RKO (cell line): ENCODE results near the gene NCEH1.
A peak's percentile ranks its signal among the peaks of the same experiment; 100 is the strongest.
"Not testable (repeated sequence)": the region's sequence is repeated elsewhere in the genome, so short reads cannot be mapped to it uniquely, and the experiment has no call there.

Experiments
- DNase-seq: peaks from one replicate; pipeline ENCODE4 v3.0.0-alpha.2; 2016; ENCODE audit warnings: low spot score

NCEH1 gene, protein sequence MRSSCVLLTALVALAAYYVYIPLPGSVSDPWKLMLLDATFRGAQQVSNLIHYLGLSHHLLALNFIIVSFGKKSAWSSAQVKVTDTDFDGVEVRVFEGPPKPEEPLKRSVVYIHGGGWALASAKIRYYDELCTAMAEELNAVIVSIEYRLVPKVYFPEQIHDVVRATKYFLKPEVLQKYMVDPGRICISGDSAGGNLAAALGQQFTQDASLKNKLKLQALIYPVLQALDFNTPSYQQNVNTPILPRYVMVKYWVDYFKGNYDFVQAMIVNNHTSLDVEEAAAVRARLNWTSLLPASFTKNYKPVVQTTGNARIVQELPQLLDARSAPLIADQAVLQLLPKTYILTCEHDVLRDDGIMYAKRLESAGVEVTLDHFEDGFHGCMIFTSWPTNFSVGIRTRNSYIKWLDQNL

DNA sequence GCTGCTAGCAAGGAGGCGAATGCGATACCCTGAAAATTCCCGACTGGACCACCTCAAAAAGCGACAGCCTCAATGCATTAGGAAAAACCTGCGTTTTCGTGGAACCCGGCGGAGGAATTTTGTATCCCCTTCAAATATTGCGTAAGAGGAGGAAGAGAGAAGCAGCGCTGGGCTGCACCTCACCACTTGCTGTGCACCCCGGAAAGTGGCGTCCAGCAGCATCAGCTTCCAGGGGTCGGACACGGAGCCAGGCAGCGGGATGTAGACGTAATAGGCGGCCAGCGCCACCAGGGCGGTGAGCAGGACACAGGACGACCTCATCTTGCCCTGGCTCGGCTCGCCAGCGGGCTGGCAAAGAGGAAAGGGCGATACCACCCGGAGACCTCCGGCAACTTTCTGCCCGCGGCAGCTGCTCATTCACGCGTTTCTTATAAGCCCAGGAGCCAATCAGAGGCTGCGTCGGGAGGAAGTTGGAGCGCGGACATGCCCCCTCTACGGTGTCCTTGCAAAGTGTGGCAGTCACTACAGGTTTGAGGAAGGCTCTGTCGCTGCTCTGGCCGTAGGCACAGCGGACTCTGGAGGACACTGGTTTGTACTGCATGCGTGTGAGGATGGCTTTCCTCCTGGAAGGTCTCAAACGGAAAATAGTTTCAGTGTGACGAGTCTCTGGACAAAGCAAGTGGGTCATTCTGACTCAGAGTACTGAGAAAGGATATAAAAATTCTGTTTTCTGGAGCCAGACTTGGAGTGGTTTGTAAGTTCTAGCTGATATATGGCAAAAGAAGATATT, at the start of gene NCEH1:
NCEH1 (minus strand) TSS at position 404 of the 790 bp plus-strand sequence; CDS start at position 321, 83 bp downstream.
- peak; percentile 100 for DNase-seq

DNA sequence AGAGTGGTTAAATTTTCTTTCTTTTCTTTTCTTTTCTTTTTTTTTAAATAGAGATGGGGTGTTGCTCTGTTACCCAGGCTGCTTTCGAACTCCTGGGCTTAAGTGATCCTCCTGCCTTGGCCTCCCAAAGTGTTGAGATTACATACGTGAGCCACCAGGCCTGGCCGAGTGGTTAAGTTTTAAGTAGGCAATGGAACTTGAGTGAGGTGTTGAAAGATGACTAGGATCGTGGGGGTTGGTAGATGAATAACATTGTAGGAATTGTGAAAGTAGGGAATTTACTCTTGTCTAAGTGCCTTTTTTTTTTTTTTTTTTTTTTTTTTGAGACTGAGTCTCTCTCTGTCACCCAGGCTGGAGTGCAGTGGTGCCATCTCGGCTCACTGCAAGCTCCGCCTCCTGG, 49.5 kb upstream of the NCEH1 start:
- DNase-seq = peak; percentile 31

DNA sequence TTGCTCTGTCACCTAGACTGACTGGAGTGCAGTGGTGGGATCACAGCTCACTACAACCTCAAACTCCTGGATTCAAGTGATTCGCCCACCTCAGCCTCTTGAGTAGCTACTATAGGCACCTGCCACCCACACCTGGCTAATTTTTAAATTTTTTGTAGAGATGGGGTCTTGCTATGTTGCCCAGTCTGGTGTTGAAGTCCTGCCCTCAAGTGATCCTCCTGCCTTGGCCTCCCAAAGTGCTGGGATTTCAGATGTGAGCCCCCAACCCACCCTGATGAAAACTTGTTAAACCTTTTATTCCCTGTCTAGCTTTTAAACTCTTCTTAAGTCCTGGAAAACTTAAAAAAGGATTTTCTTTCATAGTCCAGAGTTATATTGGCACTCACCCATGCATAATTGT, 42.3 kb upstream of the NCEH1 start:
- no peak for DNase-seq

DNA sequence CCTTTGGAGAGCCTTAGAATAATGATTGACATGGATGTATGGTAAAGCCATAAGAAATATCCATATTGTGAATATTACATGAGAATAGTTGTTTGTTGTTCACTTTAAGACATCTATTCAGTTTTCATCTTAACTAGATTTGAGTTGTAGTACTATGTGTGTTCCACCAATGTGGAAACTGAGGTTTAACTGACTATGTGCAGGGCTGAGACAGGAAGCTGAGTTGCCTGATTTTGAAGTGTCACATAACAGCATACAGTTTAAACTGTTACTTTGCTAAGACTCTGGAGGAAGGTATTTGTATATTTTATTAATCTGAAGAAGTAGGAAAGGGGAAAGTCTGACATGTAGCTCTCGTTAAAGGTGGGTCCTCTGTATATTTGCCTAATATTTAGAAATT, 41.8 kb upstream of the NCEH1 start:
- no peak for DNase-seq

DNA sequence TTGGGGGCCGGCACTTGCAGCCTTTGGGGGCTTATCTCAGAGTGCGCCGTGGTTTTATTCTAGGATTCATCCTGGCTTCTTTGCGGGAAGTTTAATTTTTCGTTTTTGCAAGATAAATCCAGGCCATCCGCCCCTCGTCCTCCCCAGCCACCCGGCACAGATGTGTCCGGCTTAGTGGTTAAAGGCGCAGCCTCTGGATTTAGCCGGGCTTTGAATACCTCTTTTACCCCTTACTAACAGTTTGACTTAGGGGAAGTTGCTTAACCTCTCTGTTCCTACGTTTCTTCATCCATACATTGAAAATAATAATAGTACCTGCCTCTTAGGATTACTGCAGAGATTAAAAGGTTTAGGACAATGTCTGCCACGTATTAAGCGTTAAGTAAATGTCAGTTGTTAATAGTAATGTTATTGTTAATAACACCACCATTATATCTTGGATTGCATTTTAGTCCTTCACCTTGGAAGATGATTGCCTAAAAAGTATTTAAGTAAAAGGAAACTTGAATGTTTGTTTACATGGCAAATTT, 40.4 kb upstream of the NCEH1 start:
- peak; percentile 71 for DNase-seq

DNA sequence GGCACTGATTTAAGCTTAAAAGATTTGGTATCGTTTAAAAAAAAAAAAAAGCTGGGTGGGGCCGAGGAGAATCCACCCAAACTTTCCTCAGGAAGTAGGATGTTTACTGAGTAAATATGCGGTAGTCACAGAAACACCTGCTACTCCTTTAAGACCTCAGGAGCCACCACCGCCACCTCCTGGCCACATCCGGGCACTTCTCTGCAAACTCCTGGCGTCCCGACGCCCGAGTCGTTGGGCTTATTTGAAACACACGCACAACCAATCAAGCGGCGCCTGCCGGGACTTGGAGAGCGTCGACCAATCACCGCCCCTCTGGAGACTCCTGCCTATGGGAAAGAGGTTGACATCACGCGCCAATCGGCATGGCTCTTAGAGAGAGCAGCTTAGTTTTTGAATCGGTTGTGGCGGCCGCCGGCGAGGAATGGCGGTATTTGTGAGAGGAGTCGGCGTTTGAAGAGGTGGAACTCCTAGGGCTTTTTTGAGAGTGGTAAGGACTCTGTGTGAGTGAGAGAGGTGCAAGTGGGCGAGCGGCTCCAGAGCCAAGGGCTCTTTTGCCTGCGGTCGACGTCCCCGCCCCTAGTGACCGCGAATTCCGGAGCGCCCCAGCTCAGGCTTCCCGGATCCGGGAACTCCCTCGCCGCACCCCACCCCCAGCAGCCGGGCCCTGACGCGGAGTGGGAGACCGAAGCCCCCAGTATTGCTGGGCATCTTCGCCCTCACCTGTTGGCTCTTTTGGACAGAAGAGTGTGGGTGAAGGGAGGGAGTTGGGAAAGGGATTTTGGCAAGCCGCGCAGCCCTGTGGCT, 39.7 kb upstream of the NCEH1 start, which contains the start of gene ECT2:
ECT2 (plus strand) TSS at position 359 of the 807 bp plus-strand sequence. CDS start 3,805 bp downstream, outside the sequence.
- peak; percentile 100 for DNase-seq

DNA sequence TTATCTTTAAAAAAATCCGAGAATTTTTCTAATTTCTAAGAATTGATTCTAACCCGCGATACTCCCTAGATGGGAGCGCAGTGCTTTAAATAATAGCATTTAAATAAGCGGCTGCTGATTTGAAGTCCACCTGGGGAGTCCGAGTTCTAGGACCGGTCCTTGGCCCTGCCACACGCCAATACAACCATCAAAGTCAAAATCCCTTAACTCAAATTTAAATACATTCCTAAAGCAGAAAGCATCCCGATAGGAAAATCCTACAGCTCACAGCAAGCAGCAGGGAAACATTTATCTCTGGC, 39.2 kb upstream of the NCEH1 start:
- no peak for DNase-seq

DNA sequence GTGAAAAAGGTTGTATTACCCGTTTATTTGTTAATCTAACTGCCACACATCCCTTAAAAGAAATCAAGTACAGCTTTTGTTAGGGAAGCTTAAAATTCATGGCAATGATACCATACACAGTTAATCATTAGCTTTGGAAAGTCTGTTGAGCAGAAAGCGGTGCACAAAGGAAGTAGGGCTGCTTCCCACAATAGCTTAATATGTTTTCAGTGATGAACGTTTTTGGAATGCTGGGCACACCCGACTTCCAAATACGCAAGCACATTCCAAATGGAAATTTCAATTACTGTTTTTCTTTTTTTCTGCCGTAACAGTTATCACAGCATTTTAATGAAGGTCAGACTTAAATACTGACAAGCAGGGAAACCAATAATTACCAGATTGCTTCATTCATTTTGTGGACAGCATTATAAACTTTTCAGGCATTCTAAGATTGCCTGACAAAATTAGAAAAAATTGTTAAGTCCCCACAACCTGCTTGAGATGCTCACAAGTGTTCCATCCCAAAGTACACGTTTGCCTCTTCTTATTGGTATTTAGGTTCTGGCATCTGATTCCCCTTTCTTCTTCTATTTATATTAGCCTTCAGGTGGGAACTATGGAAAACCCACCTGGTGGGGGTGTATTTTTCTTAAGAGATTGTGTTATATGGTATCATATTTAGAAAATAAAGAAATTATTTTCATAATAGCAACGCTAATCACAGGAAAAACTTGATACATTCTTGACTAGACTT, 38.5 kb upstream of the NCEH1 start:
- DNase-seq = peak; percentile 81

DNA sequence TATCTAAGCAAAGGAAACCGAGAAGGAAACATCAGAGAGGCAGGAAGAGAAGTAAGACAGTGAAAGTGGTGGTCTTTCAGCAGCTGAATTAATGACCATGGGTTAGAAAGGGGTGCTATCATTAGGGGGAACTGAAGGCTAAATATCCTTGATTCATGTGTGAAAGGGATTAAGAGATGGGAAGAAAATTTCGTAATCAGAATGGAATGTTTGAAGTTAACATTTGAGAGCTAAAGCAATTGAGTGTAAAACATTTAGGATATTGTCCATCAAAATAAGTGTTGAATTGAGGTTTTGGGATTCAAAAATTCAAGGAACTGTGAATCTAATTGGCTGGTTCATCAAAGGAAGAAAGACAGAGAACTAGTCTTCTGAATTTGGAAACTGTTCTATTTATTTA, 35.6 kb upstream of the NCEH1 start:
- no peak for DNase-seq

DNA sequence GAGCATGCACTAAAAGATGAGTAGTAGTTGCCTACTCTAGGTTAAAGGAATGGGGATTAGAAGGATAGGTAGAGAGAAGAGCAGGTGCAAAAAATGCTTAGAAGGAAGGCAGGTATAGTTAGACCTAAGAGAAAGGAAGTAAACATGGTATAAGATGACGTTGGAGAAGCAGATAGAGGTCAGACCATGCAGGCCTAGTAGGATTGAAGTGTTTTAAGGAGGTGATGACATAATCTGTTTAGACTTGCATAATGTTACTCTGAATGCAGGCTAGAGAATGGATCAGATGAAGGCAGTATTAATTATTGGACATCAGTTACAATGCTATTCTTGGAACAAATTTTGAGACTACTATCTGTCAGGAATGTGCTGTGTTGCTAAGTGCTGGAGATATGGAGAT, 28.6 kb upstream of the NCEH1 start:
- DNase-seq = no peak

DNA sequence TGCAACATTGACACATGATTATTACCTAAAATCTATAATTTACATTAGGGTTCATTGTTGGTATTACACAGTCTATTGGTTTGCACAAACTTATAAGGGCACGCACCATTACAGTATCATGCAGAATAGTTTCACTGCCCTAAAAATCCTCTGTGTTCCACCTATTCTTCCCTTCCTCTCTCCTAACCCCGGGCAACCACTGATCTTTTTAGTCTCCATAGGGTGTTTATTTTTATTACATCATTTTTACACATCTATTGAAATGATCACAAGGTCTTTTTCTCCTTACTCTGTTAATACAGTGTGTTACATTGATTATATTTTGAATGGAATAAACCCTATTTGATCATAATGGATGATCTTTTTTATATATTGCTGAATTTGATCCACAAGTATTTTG, 24.1 kb upstream of the NCEH1 start:
- no peak for DNase-seq

DNA sequence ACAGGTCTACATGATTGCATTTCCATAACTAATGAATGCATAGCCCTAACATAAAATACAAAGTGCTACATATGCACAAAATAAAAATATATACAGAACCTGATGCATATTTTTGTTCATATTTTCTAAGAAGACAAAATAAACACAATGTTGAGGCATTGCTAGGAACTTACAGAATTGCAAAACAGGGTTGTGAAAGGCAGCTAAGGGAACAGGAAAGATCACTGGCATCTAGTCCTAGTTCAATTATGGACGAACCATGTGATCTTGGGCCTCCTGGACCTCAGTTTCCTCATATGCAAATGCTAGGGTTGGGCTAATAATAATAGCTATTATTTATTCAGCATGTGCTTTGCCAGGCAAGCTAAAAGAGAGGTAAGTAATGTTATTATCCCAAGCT, 15.5 kb upstream of the NCEH1 start:
- no peak for DNase-seq

DNA sequence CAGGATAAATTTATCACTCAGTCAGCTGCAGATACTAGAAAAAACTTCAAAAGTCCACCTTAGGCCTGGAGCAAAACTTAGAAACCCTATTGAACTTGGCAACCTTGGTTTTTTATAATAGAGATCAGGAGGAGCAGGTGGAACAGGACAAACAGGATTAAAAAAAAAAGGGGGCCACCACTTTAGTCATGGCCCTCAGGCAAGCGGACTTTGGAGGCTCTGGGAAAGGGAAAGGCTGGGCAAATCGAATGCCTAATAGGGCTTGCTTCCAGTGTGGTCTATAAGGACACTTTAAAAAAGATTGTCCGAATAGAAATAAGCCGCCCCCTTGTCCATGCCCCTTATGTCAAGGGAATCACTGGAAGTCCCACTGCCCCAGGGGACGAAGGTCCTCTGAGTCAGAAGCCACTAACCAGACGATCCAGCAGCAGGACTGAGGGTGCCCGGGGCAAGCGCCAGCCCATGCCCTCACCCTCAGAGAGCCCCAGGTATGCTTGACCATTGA, 11.7 kb upstream of the NCEH1 start:
- DNase-seq = not testable (repeated sequence)

DNA sequence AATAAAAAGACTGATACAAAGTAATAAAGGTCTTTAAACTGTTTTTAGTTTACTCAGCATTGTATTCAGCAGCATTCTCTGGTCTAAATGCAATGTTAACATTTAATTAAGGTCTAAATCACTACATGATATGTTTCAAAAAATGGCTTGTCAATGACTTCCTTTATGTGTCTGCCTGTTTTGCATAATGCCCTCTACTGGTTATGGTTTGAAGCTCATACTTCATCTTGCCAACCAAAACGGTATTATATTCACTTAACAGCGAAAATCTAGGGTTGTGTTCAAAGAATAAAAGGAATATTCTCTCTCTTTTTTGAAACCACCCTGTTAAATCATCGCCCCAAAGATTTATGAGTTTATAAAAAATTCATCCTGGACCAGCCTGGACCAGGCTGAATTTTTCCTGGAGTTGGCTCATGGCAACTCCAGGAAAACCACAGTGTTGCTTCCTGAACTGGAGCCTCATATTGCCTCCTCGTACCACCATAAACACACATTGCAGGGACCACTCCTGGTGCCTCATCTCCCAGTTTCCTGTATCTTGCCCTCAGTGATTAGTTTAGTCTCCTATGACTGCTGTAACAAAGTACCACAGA, 6.7 kb upstream of the NCEH1 start:
- peak; percentile 26 for DNase-seq

DNA sequence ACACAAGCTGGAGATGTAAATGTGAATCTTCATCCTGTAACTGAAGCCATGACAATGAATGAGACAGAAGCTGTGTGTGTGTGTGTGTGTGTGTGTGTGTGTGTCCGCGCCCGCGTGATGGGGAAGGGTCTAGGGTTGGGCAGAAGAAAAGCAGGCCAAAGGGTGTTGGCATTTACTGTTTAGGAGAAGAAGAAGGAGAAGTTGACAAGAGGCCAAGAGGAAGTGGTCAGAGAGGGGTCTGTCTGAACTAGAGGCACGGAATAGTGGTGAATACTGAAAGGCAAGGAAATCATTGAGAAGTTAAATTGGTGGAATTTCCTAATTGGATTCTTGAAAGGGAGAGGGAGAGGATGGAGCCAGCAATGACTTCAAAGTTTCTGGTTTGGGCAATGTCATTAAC, 5.6 kb upstream of the NCEH1 start:
- DNase-seq = no peak

DNA sequence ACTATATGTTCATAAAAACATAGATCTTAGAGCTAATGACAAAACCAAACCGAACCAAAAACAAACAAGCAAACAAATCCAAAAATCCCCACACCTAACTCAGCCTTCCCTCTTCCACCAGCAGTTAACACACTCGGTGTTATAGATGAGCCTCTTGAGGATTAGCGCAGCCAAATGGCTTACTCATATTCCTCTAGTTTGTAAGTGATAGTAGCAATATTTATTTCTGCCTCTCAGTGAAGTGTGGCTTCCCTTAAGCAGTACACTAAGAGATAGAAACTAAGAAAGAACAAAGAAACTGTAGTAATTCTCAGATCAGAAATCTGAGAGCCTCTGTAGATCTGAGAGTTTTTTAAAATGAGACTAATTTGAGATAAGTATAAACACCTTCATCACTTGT, 2.4 kb upstream of the NCEH1 start:
- no peak for DNase-seq

DNA sequence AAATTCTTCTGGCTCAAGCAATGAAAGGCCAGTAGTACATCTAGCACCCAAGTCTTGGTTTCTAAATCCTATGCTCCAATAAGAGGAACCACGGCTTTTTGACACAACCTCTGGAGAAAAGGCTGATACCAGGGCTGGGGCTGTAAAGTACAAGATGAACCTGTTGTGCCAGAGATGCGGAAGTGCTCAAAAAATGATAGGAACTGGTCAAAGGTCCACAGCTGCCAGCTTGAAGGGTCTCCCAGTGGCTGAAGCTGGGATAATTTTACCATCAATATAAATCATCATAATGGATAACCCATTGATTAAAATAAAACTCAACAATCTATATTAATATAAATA, 558 bp upstream of the NCEH1 start:
- DNase-seq = no peak

DNA sequence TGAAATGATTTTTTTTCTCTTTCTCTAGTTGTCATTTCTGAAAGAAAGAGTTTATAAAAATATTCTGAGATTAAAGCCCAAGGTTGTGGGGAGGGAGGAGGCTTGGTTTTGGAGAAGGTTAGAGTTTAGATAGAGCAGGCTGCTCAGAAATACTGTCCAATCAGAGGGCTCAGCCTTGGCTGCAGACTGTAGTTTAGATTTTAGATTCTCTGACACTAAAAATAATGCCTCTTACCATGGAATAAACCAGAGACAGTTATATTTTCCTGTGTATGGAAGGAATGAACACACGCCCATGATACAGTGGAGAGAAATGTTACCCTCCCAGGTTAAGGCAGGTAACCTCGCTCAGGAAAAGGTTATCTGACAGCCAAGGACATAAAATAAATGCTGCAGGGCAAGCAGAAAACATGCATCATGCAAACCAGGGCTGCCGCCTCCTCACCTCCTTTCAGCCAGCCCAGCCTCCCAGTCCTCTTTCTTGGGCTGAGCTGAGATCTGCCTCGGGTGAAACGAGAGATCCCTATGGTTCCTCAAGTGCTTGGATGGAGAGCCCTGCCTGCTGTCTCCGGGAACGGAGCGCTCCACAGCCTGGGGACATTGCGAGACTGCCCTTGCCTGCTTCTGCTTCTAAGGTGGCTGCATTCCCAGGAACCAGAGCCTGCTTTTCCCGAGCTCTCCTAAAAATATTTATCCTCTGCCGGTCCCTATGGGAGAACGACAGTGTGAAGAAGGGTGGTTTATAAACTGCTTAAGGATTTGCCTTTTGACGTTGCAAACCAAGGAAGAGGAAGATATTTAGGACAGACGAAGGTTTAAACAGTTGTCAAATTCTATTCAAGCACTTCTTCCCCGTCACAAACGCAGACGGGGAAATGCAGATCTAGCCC, 848 bp downstream of the NCEH1 start:
- DNase-seq = peak; percentile 69

DNA sequence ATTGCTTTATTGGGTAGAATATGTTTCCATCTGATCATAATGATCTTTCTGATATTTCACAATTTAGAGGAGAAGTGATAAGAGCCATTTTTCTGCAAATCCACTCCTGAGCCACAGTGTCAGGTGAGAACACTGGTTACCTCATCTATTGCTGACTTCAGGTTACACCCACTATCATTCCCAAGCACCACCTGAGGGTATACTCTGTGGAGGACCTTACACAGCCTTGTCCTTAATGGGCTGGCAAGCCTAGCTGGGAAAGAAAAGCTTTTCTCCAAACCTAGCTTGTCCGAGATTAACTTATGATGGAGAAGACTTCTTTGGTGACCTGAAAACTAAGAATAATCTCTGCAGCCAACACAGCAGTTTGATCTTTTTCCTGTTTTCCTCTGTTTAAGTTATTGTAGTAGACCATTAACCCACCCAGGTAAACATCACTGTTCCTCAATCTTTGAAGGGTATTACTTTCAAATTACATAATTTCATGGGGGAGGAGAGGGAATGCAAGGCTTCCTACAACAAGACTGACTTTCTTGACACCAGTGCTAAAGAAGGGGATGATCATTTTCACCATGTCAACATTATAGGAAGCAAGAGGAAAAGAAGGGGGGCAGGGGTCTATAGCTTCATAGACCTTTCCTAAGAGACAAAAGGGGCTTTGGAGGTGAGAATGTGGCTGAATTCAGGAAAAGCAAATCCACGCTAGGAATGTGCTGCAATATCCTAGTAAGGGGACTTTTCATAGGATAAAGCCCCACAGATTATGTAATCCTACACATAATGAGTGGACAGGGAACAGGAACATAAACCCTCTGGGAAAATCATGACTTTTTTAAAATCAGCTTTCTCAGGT, 1.7 kb downstream of the NCEH1 start:
- DNase-seq = no peak
